Measurements from ENCODE around the gene SIK3.
"Not testable (repeated sequence)": the region's sequence is repeated elsewhere in the genome, so short reads cannot be mapped to it uniquely, and the experiment has no call there.

The SIK3 gene

GRCh38 chr11:117076941-117077691, 21.1 kb downstream of the SIK3 start:
- no peak for DNase-seq (ENCODE audit: low read depth)

GRCh38 chr11:117075186-117075585, 23.0 kb downstream of the SIK3 start:
- DNase-seq (ENCODE audit: low read depth) = no peak

GRCh38 chr11:117074119-117074518, 24.1 kb downstream of the SIK3 start:
- no peak for DNase-seq (ENCODE audit: low read depth)

GRCh38 chr11:117073539-117073938, 24.7 kb downstream of the SIK3 start:
- no peak for DNase-seq (ENCODE audit: low read depth)

- no peak for DNase-seq (ENCODE audit: low read depth)
These were observed 25.4 kb downstream of the SIK3 start for GRCh38 chr11:117072517-117073461.

GRCh38 chr11:117071344-117071787, 26.9 kb downstream of the SIK3 start:
- no peak for DNase-seq (ENCODE audit: low read depth)

- no peak for DNase-seq (ENCODE audit: low read depth)
These were observed 28.2 kb downstream of the SIK3 start for GRCh38 chr11:117070016-117070415.

- DNase-seq (ENCODE audit: low read depth) = no peak
These were observed 29.8 kb downstream of the SIK3 start for GRCh38 chr11:117068303-117068860.

GRCh38 chr11:117066959-117067358, 31.3 kb downstream of the SIK3 start:
- no peak for DNase-seq (ENCODE audit: low read depth)

GRCh38 chr11:117064275-117064674, 34.0 kb downstream of the SIK3 start:
- DNase-seq (ENCODE audit: low read depth) = no peak

- DNase-seq (ENCODE audit: low read depth) = no peak
These were observed 35.7 kb downstream of the SIK3 start for GRCh38 chr11:117062498-117062897.

- DNase-seq (ENCODE audit: low read depth) = no peak
These were observed 37.0 kb downstream of the SIK3 start for GRCh38 chr11:117061256-117061655.

GRCh38 chr11:117059611-117060148, 38.5 kb downstream of the SIK3 start:
- DNase-seq (ENCODE audit: low read depth) = no peak

- DNase-seq (ENCODE audit: low read depth) = no peak
These were observed 39.4 kb downstream of the SIK3 start for GRCh38 chr11:117058761-117059261.

- no peak for DNase-seq (ENCODE audit: low read depth)
These were observed 40.5 kb downstream of the SIK3 start for GRCh38 chr11:117057727-117058126.

- no peak for DNase-seq (ENCODE audit: low read depth)
These were observed 40.9 kb downstream of the SIK3 start for GRCh38 chr11:117057317-117057716.

GRCh38 chr11:117055469-117055868, 42.8 kb downstream of the SIK3 start:
- DNase-seq (ENCODE audit: low read depth) = no peak

GRCh38 chr11:117054382-117054781, 43.8 kb downstream of the SIK3 start:
- no peak for DNase-seq (ENCODE audit: low read depth)

GRCh38 chr11:117052196-117053149, 45.8 kb downstream of the SIK3 start:
- no peak for DNase-seq (ENCODE audit: low read depth)

- not testable (repeated sequence) for DNase-seq (ENCODE audit: low read depth)
These were observed 48.1 kb downstream of the SIK3 start for GRCh38 chr11:117050121-117050520.

- not testable (repeated sequence) for DNase-seq (ENCODE audit: low read depth)
These were observed 51.6 kb downstream of the SIK3 start for GRCh38 chr11:117046627-117047026.

All from stimulated activated CD8-positive, alpha-beta memory T cell treated with anti-CD3 and anti-CD28 coated beads, Interleukin-12 subunit alpha, Interleukin-12 subunit beta, amount 100 ng/mL, for 1 hour (primary cell).